B cell (primary cell): ENCODE measurements around the gene EIF1B. TPM values are rescaled to one million over a fixed set of nuclear protein-coding genes. Genes with fewer than 3 reads are reported as not detected.

Experiments
- ATAC-seq: fragments of 200-7000 bp; cut with Tn5 transposase; one replicate; pipeline ENCODE4 v1.10.0; 2021; ENCODE audit warnings: low read depth, mild to moderate bottlenecking, moderate number of reproducible peaks, moderate library complexity
- CTCF ChIA-PET: fragments of 350-600 bp; sonication (Branson Sonifier 250); formaldehyde crosslinking; loops from one replicate; lab custom pipeline; 2021; ENCODE audit warnings: antibody characterized with exemption, inconsistent platforms; lab: Charles Lee
- POLR2A ChIA-PET: fragments of 350-600 bp; sonication (Branson Sonifier 250); formaldehyde crosslinking; loops from one replicate; lab custom pipeline; 2021; ENCODE audit warnings: antibody characterized with exemption; lab: Charles Lee
- DNase-seq: peaks from one replicate; pipeline ENCODE4 v3.0.0; 2013
- H2AFZ ChIP-seq: 2 replicates; pipeline ENCODE4 v1.6.1; 2012; ENCODE audit warnings: mild to moderate bottlenecking, low read depth, low read length; ENCODE audit not compliant: insufficient read depth, poor library complexity, severe bottlenecking
- H3K27ac ChIP-seq, 2 donors: 1 replicate in 1 of 2; 2 replicates in 1 of 2; pipeline ENCODE4 v1.5.1; 2012 to 2013; ENCODE audit warnings: low read length in 2 of 2, mild to moderate bottlenecking in 2 of 2, moderate library complexity in 1 of 2
- H3K27me3 ChIP-seq, 4 experiments: fragments of 200-600 bp in 1 of 4; sonication (generic) in 1 of 4; replicated peaks in 1 of 4; 1 replicate in 2 of 4; 2 replicates in 2 of 4; pipeline versions ENCODE4 v1.6.1 to v1.7.0; 2013 to 2016; ENCODE audit warnings: low read length in 3 of 4, mild to moderate bottlenecking in 2 of 4, mixed read lengths in 1 of 4, moderate library complexity in 1 of 4; ENCODE audit not compliant: insufficient read depth in 4 of 4, control insufficient read depth in 3 of 4; ENCODE audit errors: control extremely low read depth in 1 of 4
- H3K36me3 ChIP-seq, 2 experiments: replicated peaks in 1 of 2; 1 replicate in 1 of 2; 2 replicates in 1 of 2; pipeline versions ENCODE4 v1.6.1 to v1.7.1; 2013; ENCODE audit warnings: low read length in 1 of 2; ENCODE audit not compliant: insufficient read depth in 2 of 2, control insufficient read depth in 1 of 2; ENCODE audit errors: control extremely low read depth in 1 of 2, extremely low read depth in 1 of 2
- H3K4me1 ChIP-seq, 2 donors: fragments of 200-600 bp in 1 of 2; sonication (generic) in 1 of 2; 1 replicate in 1 of 2; 2 replicates in 1 of 2; pipeline versions ENCODE4 v1.5.1 to v1.6.1; 2013 to 2017; ENCODE audit warnings: low read length in 2 of 2; ENCODE audit not compliant: control insufficient read depth in 2 of 2, insufficient read depth in 2 of 2
- H3K4me2 ChIP-seq: replicated peaks from 2 replicates; pipeline ENCODE3; 2012; ENCODE audit warnings: mild to moderate bottlenecking, low read depth, low read length; ENCODE audit not compliant: poor library complexity, severe bottlenecking
- H3K4me3 ChIP-seq, 5 experiments: fragments of 200-600 bp in 1 of 5; sonication (generic) in 1 of 5; 1 replicate in 3 of 5; 2 replicates in 2 of 5; pipeline versions ENCODE4 v1.5.1 to v1.7.0; 2011 to 2016; ENCODE audit warnings: low read length in 4 of 5, mild to moderate bottlenecking in 4 of 5, low read depth in 2 of 5, control low read depth in 1 of 5, moderate library complexity in 1 of 5; ENCODE audit not compliant: insufficient read depth in 1 of 5; ENCODE audit errors: control extremely low read depth in 1 of 5, extremely low read depth in 1 of 5
- H3K79me2 ChIP-seq: fragments of 200-600 bp; sonication (generic); one replicate; pipeline ENCODE4 v1.6.0; 2016; ENCODE audit warnings: low read length; ENCODE audit not compliant: control insufficient read depth, insufficient read depth
- H3K9ac ChIP-seq: fragments of 200-600 bp; sonication (generic); 2 replicates; pipeline ENCODE4 v1.6.1; 2017; ENCODE audit warnings: mild to moderate bottlenecking, low read length, moderate library complexity
- H3K9me3 ChIP-seq, 3 donors: one replicate each; pipeline versions ENCODE4 v1.6.1 to v1.7.1; 2013; ENCODE audit warnings: low read length in 2 of 3; ENCODE audit not compliant: control insufficient read depth in 2 of 3, insufficient read depth in 1 of 3; ENCODE audit errors: control extremely low read depth in 1 of 3
- H4K20me1 ChIP-seq: 2 replicates; pipeline ENCODE4 v1.6.0; 2012; ENCODE audit warnings: mild to moderate bottlenecking, low read length; ENCODE audit not compliant: insufficient read depth, control insufficient read depth, poor library complexity, severe bottlenecking
- H3K27ac Mint-ChIP-seq: one replicate; pipeline ENCODE4 v1.8.0; 2021; ENCODE audit warnings: mixed read lengths
- H3K27me3 Mint-ChIP-seq: one replicate; pipeline ENCODE4 v1.8.0; 2021; ENCODE audit warnings: mixed read lengths
- H3K4me1 Mint-ChIP-seq: one replicate; pipeline ENCODE4 v1.8.0; 2021; ENCODE audit warnings: mixed read lengths
- H3K4me3 Mint-ChIP-seq: one replicate; pipeline ENCODE4 v1.8.0; 2021; ENCODE audit warnings: mixed read lengths
- H3K9me3 Mint-ChIP-seq: one replicate; pipeline ENCODE4 v1.8.0; 2022; ENCODE audit warnings: mixed read lengths; ENCODE audit not compliant: insufficient read depth
- EZH2 ChIP-seq: IDR thresholded peaks from 2 replicates; pipeline ENCODE4 v1.6.1; 2012; ENCODE audit warnings: borderline replicate concordance, low read depth, mild to moderate bottlenecking, moderate library complexity, low read length; ENCODE audit not compliant: insufficient read depth, poor library complexity, severe bottlenecking
- WGBS: methylation state at CpG from one replicate; pipeline ENCODE4 v1.1.5; 2013; ENCODE audit warnings: missing lambda C conversion rate; ENCODE audit not compliant: insufficient coverage; 5-methylcytosine and 5-hydroxymethylcytosine counted together
- intact Hi-C: fragments of 100-400 bp; cut with micrococcal nuclease; formaldehyde crosslinking; loops from one replicate; pipeline ENCODE4 v1.10.0; 2022
- polyA plus RNA-seq: library from polyadenylated mRNA; depleted of rRNA; stranded (reverse); fragments of >200 nt; gene quantifications from 2 replicates; pipeline ENCODE4 v1.2.3, GENCODE V29; 2012
- total RNA-seq, 2 donors: library from RNA; stranded (reverse); fragments of 120-200 nt in 1 of 2; gene quantifications; 1 replicate in 1 of 2; 2 replicates in 1 of 2; pipeline versions ENCODE4 v1.2.3 to v1.2.4, GENCODE V29; 2013 to 2022
- TF ChIP-seq, protein P1 (sequence below): fragments of 200-600 bp; IDR thresholded peaks from one replicate; pipeline ENCODE4 v1.8.0; 2022; ENCODE audit warnings: antibody characterized with exemption, mild to moderate bottlenecking

EIF1B gene
- total and polyA plus RNA-seq, 2 donors (not counting 1 experiment from before 2014, with no cell fraction given), result 76.7 to 78.1 TPM

GRCh38 chr3:40350529-40350928, 41.0 kb downstream of the EIF1B start:
- Histone ChIP-seq H3K9me3 (peaks cover 2 to 5% (median 5%) of the 10 kb centered on the region in 3 donors), H3K9ac (no peak overlapping the region), H3K4me2 (no peak overlapping the region), H3K4me1 (no peaks in the 10 kb centered on the region), H3K27me3 (no peaks in the 10 kb centered on the region), H3K79me2 (no peaks in the 10 kb centered on the region), H4K20me1 (no peaks in the 10 kb centered on the region), H2AFZ (no peak overlapping the region), H3K4me3 (no peak overlapping the region), H3K36me3 (no peaks in the 10 kb centered on the region), H3K27ac (no peak overlapping the region)
- Mint-ChIP-seq H3K4me3 (no peak overlapping the region), H3K4me1 (no peaks in the 10 kb centered on the region), H3K27ac (no peak overlapping the region), H3K27me3 (peaks cover 25% of the 10 kb centered on the region), H3K9me3 (peaks cover 2% of the 10 kb centered on the region)
- TF ChIP-seq, protein P1, sequence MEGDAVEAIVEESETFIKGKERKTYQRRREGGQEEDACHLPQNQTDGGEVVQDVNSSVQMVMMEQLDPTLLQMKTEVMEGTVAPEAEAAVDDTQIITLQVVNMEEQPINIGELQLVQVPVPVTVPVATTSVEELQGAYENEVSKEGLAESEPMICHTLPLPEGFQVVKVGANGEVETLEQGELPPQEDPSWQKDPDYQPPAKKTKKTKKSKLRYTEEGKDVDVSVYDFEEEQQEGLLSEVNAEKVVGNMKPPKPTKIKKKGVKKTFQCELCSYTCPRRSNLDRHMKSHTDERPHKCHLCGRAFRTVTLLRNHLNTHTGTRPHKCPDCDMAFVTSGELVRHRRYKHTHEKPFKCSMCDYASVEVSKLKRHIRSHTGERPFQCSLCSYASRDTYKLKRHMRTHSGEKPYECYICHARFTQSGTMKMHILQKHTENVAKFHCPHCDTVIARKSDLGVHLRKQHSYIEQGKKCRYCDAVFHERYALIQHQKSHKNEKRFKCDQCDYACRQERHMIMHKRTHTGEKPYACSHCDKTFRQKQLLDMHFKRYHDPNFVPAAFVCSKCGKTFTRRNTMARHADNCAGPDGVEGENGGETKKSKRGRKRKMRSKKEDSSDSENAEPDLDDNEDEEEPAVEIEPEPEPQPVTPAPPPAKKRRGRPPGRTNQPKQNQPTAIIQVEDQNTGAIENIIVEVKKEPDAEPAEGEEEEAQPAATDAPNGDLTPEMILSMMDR, result no peak
- TF ChIP-seq EZH2, result no peak
- ChIA-PET POLR2A (no interaction called here), CTCF (no interaction called here)
- intact Hi-C loops, result no loop called here
- ATAC-seq, result no peak
- no peak for DNase-seq

- TF ChIP-seq, protein P1, result no peak
- no peak for TF ChIP-seq EZH2
- peaks cover 2% of the 10 kb centered on the region for H3K9me3 Mint-ChIP-seq
- Histone ChIP-seq H3K9ac (no peak overlapping the region), H3K79me2 (no peaks in the 10 kb centered on the region), H3K9me3 (peaks cover 0 to 5% (median 2%) of the 10 kb centered on the region in 3 donors), H3K4me2 (no peak overlapping the region), H3K4me1 (no peaks in the 10 kb centered on the region), H4K20me1 (no peaks in the 10 kb centered on the region), H3K4me3 (no peak overlapping the region), H3K27me3 (no peaks in the 10 kb centered on the region), H2AFZ (no peak overlapping the region), H3K27ac (no peak overlapping the region), H3K36me3 (no peaks in the 10 kb centered on the region)
- intact Hi-C loops, result no loop called here
- H3K27me3 Mint-ChIP-seq, result peaks cover 36% of the 10 kb centered on the region
- CTCF ChIA-PET, result no interaction called here
- no peak overlapping the region for H3K4me3 Mint-ChIP-seq
- POLR2A ChIA-PET, result no interaction called here
- WGBS, result no CpG with 5 or more reads among the region's 2 CpGs
- H3K27ac Mint-ChIP-seq, result no peak overlapping the region
- no peaks in the 10 kb centered on the region for H3K4me1 Mint-ChIP-seq
- ATAC-seq, result no peak
- no peak for DNase-seq
Measured at GRCh38 chr3:40355410-40355809, 45.9 kb downstream of the EIF1B start.
